Activated CD4-positive, alpha-beta T cell treated with anti-CD3 and anti-CD28 coated beads, Interleukin-2, Interleukin-6, amounts not matched to agents 100 ng/mL and 50 ng/mL, durations not matched to agents 16 hours and 8 hours (primary cell): ENCODE measurements around the gene S100A8.

ENCODE experiments used
- DNase-seq: peaks from one replicate; pipeline ENCODE4 v3.0.0-alpha.2; 2020

The S100A8 gene

GRCh38 chr1:153389973-153390879, 647 bp downstream of the S100A8 start:
- no peak for DNase-seq

GRCh38 chr1:153389401-153389800, 1.5 kb downstream of the S100A8 start:
- no peak for DNase-seq

- no peak for DNase-seq
Observed at GRCh38 chr1:153387785-153388184, 3.1 kb downstream of the S100A8 start.

GRCh38 chr1:153387001-153387400, 3.9 kb downstream of the S100A8 start:
- no peak for DNase-seq

- peak; percentile 38 for DNase-seq
Observed at GRCh38 chr1:153386500-153386901, 4.4 kb downstream of the S100A8 start.

GRCh38 chr1:153384958-153385580, 5.8 kb downstream of the S100A8 start:
- DNase-seq: no peak

GRCh38 chr1:153380711-153381110, 10.2 kb downstream of the S100A8 start:
- DNase-seq: no peak

GRCh38 chr1:153379591-153379990, 11.3 kb downstream of the S100A8 start:
- no peak for DNase-seq

- DNase-seq: no peak
Observed at GRCh38 chr1:153375511-153375910, 15.4 kb downstream of the S100A8 start, which contains the start of gene S100A12. Gene S100A12, minus strand, starts transcription at chr1:153375621. Its CDS starts 1,029 bp downstream, at chr1:153374592.

GRCh38 chr1:153374071-153374470, 16.8 kb downstream of the S100A8 start:
- no peak for DNase-seq

GRCh38 chr1:153372571-153372970, 18.3 kb downstream of the S100A8 start:
- no peak for DNase-seq

GRCh38 chr1:153371231-153371630, 19.6 kb downstream of the S100A8 start:
- no peak for DNase-seq

- DNase-seq: no peak
Observed at GRCh38 chr1:153370146-153370545, 20.7 kb downstream of the S100A8 start.

- DNase-seq: no peak
Observed at GRCh38 chr1:153368495-153368894, 22.4 kb downstream of the S100A8 start.

GRCh38 chr1:153367090-153367489, 23.8 kb downstream of the S100A8 start:
- DNase-seq: no peak

- DNase-seq: no peak
Observed at GRCh38 chr1:153366261-153366660, 24.6 kb downstream of the S100A8 start.

- no peak for DNase-seq
Observed at GRCh38 chr1:153365696-153366095, 25.2 kb downstream of the S100A8 start.

- DNase-seq: no peak
Observed at GRCh38 chr1:153364766-153365666, 25.9 kb downstream of the S100A8 start.

- DNase-seq: no peak
Observed at GRCh38 chr1:153364156-153364555, 26.7 kb downstream of the S100A8 start.

GRCh38 chr1:153363641-153364040, 27.2 kb downstream of the S100A8 start:
- no peak for DNase-seq

- DNase-seq: no peak
Observed at GRCh38 chr1:153362187-153362775, 28.6 kb downstream of the S100A8 start.

- no peak for DNase-seq
Observed at GRCh38 chr1:153361480-153362109, 29.3 kb downstream of the S100A8 start.
